ENCODE results near the gene ETFRF1. TPM values are rescaled to one million over a fixed set of nuclear protein-coding genes. Genes with fewer than 3 reads are reported as not detected.

ETFRF1 gene
- total and polyA plus RNA-seq, 5 donors, result 48.5 to 76.0 (median 58.0) TPM

DNA sequence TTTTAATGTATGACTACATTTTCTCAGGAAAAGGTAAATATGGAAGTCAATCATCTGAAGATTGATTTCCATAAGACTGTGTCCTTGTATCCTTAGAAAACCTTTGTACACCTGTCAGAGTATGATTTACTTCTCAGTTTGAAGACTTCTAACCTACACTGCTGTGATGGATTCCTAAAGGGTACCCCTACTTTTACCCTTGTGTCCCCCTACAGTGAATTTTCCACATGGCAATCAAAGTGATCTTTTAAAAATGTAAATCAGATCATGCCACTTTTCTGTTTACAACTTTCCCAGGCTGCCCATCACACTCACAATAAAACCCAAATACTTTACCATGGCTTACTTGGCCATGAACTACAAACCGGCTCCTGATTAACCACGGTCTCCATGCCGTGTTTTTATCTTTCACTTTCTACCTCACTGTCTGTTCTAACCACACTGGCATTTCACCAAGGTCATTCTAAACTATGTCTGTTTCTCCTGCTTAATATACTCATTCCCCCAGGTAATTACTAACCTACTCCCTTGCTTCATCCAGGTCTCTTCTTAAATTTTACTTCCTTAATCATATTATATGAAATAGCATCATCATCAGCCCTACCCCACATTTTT is 8.1 kb upstream of the ETFRF1 start:
- ATAC-seq (no peak), DNase-seq (no peak)
- Histone ChIP-seq H3K4me3 (ENCODE audit: low read length) (no peak overlapping the region), H3K27ac (ENCODE audit: low read length) (no peak overlapping the region), H3K27me3 (ENCODE audit: control insufficient read depth, insufficient read depth) (no peaks in the 10 kb centered on the region), H3K9me3 (ENCODE audit: control insufficient read depth, low read length) (no peaks in the 10 kb centered on the region), H3K4me1 (ENCODE audit: control insufficient read depth, insufficient read depth, low read length) (no peaks in the 10 kb centered on the region)
- intact Hi-C loops (cut with DNase I), result no loop called here
- 63% methylated on average over 3 of the region's 3 CpGs for WGBS

DNA sequence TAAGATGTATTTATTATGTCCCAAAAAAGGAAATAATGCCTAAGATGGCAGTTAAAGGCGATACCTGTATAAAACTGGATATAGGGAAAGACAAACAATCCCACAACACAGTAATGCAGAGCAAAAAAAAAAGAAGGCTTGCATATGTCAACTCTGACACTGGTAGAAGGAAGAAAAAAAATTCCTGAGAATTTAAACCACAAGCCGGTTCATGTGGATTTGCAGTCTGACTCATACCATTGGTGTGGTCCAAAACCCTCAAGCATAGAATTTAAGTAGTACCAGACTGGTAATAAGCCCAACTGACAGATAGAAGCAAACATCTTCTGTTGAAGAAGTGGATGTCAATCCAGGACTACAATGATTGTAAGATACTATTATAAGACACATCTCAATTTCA is 7.3 kb upstream of the ETFRF1 start:
- Histone ChIP-seq H3K9me3 (ENCODE audit: control insufficient read depth, low read length) (no peaks in the 10 kb centered on the region), H3K27ac (ENCODE audit: low read length) (no peak overlapping the region), H3K27me3 (ENCODE audit: control insufficient read depth, insufficient read depth) (no peaks in the 10 kb centered on the region), H3K4me3 (ENCODE audit: low read length) (no peak overlapping the region), H3K4me1 (ENCODE audit: control insufficient read depth, insufficient read depth, low read length) (no peaks in the 10 kb centered on the region)
- 90% methylated on average over 2 of the region's 2 CpGs for WGBS
- ATAC-seq (no peak), DNase-seq (no peak)
- intact Hi-C loops (cut with DNase I), result no loop called here

DNA sequence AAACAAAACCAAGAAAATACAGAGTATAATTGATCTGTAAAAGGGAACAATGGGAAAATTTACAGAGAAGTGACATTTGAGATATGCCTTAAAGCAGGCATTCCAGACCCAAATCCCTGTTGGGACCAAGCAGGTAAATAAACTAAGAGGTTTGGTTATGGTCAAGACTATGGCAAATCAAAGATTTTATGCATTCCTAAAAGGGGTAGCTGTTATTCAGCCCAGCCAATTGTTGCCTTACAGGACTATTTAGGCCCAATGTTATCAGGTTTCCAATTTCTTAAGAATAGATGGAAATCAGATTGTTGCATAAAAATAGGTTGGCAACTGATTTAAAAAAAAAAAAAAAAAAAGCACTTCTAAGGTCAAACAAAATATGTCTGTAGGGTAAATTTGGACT is 5.4 kb upstream of the ETFRF1 start:
- ATAC-seq (no peak), DNase-seq (no peak)
- Histone ChIP-seq H3K9me3 (ENCODE audit: control insufficient read depth, low read length) (no peaks in the 10 kb centered on the region), H3K4me1 (ENCODE audit: control insufficient read depth, insufficient read depth, low read length) (no peaks in the 10 kb centered on the region), H3K27me3 (ENCODE audit: control insufficient read depth, insufficient read depth) (no peaks in the 10 kb centered on the region), H3K27ac (ENCODE audit: low read length) (no peak overlapping the region), H3K4me3 (ENCODE audit: low read length) (no peak overlapping the region)
- intact Hi-C loops (cut with DNase I), result no loop called here

DNA sequence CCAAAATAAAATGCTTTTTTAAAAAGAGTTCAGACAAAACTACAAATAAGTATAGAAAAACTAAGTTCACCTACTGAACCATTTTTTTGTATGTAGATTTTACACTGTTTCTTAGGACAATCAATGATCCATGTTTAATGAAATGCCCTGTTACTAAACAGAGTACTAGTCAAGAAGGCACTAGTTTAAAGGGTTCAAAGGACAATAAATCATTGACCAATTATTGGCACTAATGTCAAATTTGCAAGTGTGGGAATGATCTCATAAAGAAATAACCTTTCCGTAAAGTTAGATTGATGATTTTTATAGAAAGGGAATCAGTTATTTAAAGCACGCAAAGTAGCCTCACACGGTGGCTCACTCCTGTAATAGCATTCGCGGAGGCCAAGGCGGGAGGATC is 4.2 kb upstream of the ETFRF1 start:
- 95% methylated on average over 6 of the region's 6 CpGs for WGBS

DNA sequence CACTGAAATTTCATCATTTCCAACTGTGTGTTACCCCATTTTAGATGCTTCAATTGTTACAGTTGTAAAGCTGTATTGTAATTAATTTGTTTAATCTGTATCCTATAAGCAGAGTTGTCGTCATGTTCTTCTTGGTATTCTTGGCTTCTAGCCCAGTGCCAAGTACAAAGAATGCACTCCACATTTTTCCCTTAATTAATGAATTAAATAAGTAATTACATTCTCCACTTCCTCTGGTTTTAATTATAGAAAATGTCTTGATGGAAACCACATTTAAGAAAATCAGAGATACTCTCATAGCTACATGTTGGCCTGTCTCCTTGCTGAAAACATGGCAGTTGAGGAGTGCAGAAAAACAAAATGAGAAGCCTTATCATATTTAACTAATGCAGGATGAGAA is 823 bp upstream of the ETFRF1 start:
- DNase-seq (no peak), ATAC-seq (no peak)
- H3K27me3 ChIP-seq (ENCODE audit: control insufficient read depth, insufficient read depth), result no peaks in the 10 kb centered on the region
- intact Hi-C loops (cut with DNase I), result no loop called here
- no peak overlapping the region for H3K4me3 ChIP-seq (ENCODE audit: low read length)
- no peaks in the 10 kb centered on the region for H3K4me1 ChIP-seq (ENCODE audit: control insufficient read depth, insufficient read depth, low read length)
- WGBS, result 24% methylated on average over 1 of the region's 1 CpG
- no peaks in the 10 kb centered on the region for H3K9me3 ChIP-seq (ENCODE audit: control insufficient read depth, low read length)
- no peak overlapping the region for H3K27ac ChIP-seq (ENCODE audit: low read length)

More for the DNA sequence above, 4.2 kb upstream of the ETFRF1 start:
- no peak overlapping the region for H3K4me3 ChIP-seq (ENCODE audit: low read length)
- no peak for ATAC-seq
- intact Hi-C loops (cut with DNase I), result no loop called here
- no peak for DNase-seq
- H3K27me3 ChIP-seq (ENCODE audit: control insufficient read depth, insufficient read depth), result no peaks in the 10 kb centered on the region
- H3K27ac ChIP-seq (ENCODE audit: low read length), result no peak overlapping the region
- no peaks in the 10 kb centered on the region for H3K9me3 ChIP-seq (ENCODE audit: control insufficient read depth, low read length)
- H3K4me1 ChIP-seq (ENCODE audit: control insufficient read depth, insufficient read depth, low read length), result no peaks in the 10 kb centered on the region

DNA sequence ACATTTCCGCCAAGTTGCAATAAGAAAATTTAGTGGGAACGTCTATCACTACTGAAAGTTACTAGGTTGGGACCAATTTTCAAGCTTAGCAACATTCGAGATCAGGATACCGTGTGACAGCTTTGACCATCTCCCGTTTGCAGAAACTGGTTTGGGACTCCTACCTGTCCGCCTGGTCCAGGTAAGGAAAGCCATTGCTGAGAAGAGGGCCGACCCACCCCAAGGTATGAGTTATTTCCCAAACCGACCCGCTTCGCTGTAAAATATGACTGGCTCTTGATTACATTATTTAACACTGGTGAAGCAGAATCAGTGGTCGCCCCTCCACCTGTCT is 348 bp upstream of the ETFRF1 start:
- ATAC-seq, result no peak

DNA sequence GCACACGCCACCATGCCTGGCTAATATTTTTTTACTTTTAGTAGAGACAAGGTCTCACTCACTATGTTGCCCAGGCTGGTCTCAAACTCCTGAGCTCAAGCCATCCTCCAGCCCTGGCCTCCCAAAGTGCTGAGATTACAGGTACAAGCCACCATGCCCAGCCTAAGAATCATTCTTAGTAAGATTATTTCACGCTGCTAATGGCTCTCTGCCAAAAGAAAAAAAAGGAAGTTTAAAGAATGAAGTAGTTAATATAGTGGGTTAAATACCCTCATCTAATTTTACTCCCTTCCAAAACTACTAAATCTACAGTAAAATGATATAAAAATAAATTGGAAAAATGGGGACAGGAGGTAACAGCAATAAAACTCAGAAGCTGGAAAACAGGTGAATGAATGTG is 2.6 kb downstream of the ETFRF1 start:
- DNase-seq, result no peak
- no peak overlapping the region for H3K27ac ChIP-seq (ENCODE audit: low read length)
- intact Hi-C loops (cut with DNase I), result no loop called here
- no peaks in the 10 kb centered on the region for H3K27me3 ChIP-seq (ENCODE audit: control insufficient read depth, insufficient read depth)
- no peaks in the 10 kb centered on the region for H3K9me3 ChIP-seq (ENCODE audit: control insufficient read depth, low read length)
- 66% methylated on average over 2 of the region's 2 CpGs for WGBS
- no peak overlapping the region for H3K4me3 ChIP-seq (ENCODE audit: low read length)
- H3K4me1 ChIP-seq (ENCODE audit: control insufficient read depth, insufficient read depth, low read length), result peaks cover 3% of the 10 kb centered on the region
- ATAC-seq, result no peak

More for the DNA sequence above, 348 bp upstream of the ETFRF1 start:
- Histone ChIP-seq H3K4me1 (ENCODE audit: control insufficient read depth, insufficient read depth, low read length) (no peaks in the 10 kb centered on the region), H3K27ac (ENCODE audit: low read length) (peak overlapping the region; percentile 31), H3K27me3 (ENCODE audit: control insufficient read depth, insufficient read depth) (no peaks in the 10 kb centered on the region), H3K4me3 (ENCODE audit: low read length) (peak overlapping the region; percentile 74), H3K9me3 (ENCODE audit: control insufficient read depth, low read length) (no peaks in the 10 kb centered on the region)
- WGBS, result 7% methylated on average over 11 of the region's 11 CpGs
- DNase-seq, result no peak
- intact Hi-C loops (cut with DNase I), result no loop called here

DNA sequence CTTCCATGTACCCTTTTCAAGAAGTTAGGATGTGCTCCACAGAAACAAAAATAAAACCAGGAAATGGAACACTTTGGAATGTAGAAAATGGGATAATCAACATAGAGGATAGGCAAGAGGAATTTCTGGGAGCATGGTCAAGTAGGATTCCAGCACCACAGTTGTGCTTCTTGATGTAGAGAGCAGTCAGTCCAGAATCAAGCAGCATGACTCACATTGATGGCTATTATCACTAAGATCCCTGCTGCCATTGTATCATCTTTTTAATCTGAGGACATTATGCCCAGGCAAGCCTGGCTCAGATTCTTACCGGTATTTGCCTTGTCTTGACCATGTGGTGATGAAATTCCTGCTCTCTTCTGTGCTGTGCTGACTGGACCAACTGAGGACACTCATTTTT is 5.7 kb downstream of the ETFRF1 start:
- no peak for DNase-seq
- Histone ChIP-seq H3K27ac (ENCODE audit: low read length) (no peak overlapping the region), H3K4me3 (ENCODE audit: low read length) (no peak overlapping the region), H3K4me1 (ENCODE audit: control insufficient read depth, insufficient read depth, low read length) (peaks cover 3% of the 10 kb centered on the region), H3K27me3 (ENCODE audit: control insufficient read depth, insufficient read depth) (no peaks in the 10 kb centered on the region), H3K9me3 (ENCODE audit: control insufficient read depth, low read length) (no peaks in the 10 kb centered on the region)
- no peak for ATAC-seq
- 86% methylated on average over 1 of the region's 1 CpG for WGBS
- intact Hi-C loops (cut with DNase I), result no loop called here

DNA sequence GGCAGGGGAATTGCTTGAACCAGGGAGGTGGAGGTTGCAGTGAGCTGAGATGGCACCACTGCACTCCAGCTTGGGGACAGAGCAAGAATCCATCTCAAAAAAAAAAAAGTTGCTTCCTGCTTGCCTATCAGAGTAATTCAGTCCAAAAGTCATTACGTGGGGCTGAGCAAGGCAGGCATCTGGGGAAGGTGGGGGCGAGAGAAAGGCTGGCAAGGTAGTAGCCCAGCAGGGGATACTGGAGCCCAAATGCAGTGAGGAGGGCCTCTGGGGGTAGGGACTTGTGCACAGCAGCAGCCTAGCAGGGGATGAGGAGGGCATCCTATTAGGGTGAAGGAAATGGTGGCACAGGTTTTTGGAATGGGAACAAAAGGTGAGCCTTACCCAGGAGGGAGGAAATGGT is 7.1 kb downstream of the ETFRF1 start:
- ATAC-seq (peak in 1 of 2 donors; percentile 22), DNase-seq (no peak)
- Histone ChIP-seq H3K9me3 (ENCODE audit: control insufficient read depth, low read length) (no peaks in the 10 kb centered on the region), H3K4me3 (ENCODE audit: low read length) (no peak overlapping the region), H3K27ac (ENCODE audit: low read length) (no peak overlapping the region), H3K27me3 (ENCODE audit: control insufficient read depth, insufficient read depth) (no peaks in the 10 kb centered on the region), H3K4me1 (ENCODE audit: control insufficient read depth, insufficient read depth, low read length) (peaks cover 3% of the 10 kb centered on the region)
- 81% methylated on average over 2 of the region's 2 CpGs for WGBS
- intact Hi-C loops (cut with DNase I), result no loop called here

DNA sequence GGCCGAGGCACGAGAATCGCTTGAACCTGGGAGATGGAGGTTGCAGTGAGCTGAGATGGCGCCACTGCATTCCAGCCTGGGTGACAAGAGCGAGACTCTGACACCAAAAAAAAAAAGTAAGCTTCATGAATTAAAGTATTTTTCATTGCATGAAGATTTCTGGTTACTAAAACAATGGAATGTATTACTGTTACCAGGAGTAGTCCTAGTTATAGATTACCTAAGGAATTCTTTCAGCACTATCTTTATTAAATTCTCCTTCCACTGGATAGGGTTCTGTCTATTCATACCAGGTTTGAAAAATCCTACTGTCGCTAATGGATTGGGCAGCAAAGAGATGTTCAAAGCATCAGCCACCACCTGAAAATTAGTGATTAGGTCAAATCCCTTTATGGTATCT is 12.4 kb downstream of the ETFRF1 start:
- no peak overlapping the region for H3K27ac ChIP-seq (ENCODE audit: low read length)
- H3K9me3 ChIP-seq (ENCODE audit: control insufficient read depth, low read length), result no peaks in the 10 kb centered on the region
- ATAC-seq (no peak), DNase-seq (no peak)
- H3K4me3 ChIP-seq (ENCODE audit: low read length), result no peak overlapping the region
- intact Hi-C loops (cut with DNase I), result no loop called here
- H3K4me1 ChIP-seq (ENCODE audit: control insufficient read depth, insufficient read depth, low read length), result no peaks in the 10 kb centered on the region
- no peaks in the 10 kb centered on the region for H3K27me3 ChIP-seq (ENCODE audit: control insufficient read depth, insufficient read depth)
- 98% methylated on average over 6 of the region's 6 CpGs for WGBS

DNA sequence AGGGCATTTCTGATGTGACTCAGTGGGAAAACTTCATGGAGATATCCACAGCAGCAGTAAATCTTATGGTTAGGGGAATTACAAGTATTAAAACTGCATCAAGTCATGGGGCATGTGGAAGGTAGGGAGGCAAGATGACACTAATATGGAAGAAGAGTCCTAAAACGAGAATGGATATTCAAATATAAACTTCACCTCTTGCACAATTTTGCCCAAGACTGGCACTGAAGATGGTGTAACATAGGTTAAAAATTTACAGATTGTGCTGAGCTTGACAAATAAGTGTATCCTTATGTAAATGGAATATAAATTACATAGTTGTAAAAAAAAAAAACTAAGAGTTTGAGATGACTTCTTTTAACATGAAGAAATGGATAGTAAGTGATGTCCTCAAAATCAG is 12.8 kb downstream of the ETFRF1 start:
- Histone ChIP-seq H3K27ac (ENCODE audit: low read length) (no peak overlapping the region), H3K27me3 (ENCODE audit: control insufficient read depth, insufficient read depth) (no peaks in the 10 kb centered on the region), H3K4me1 (ENCODE audit: control insufficient read depth, insufficient read depth, low read length) (no peaks in the 10 kb centered on the region), H3K4me3 (ENCODE audit: low read length) (no peak overlapping the region), H3K9me3 (ENCODE audit: control insufficient read depth, low read length) (no peaks in the 10 kb centered on the region)
- WGBS, result 79% methylated on average over 1 of the region's 1 CpG
- no peak for DNase-seq
- intact Hi-C loops (cut with DNase I), result no loop called here
- no peak for ATAC-seq

DNA sequence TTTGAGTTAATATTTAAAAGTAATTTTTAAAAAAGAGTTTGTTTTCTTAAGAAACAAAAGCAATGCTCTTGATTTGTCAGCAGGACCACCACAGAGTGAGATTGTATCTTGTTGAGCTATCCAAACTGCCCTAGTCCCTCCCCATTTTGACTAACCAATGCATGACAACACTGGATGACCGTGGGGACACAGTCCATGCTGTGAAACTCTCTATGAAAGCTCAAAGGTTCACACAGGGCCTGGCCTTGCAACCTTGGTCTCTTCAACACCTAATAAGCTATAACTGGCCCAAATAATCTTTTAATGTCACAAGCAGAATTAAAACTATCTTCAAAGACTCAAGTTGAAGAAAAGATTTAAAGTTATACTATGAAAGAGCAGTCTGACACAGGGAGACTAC is 13.5 kb downstream of the ETFRF1 start:
- WGBS, result 72% methylated on average over 1 of the region's 1 CpG
- no peak for DNase-seq
- intact Hi-C loops (cut with DNase I), result no loop called here
- Histone ChIP-seq H3K27me3 (ENCODE audit: control insufficient read depth, insufficient read depth) (no peaks in the 10 kb centered on the region), H3K9me3 (ENCODE audit: control insufficient read depth, low read length) (no peaks in the 10 kb centered on the region), H3K27ac (ENCODE audit: low read length) (no peak overlapping the region), H3K4me1 (ENCODE audit: control insufficient read depth, insufficient read depth, low read length) (no peaks in the 10 kb centered on the region), H3K4me3 (ENCODE audit: low read length) (no peak overlapping the region)
- ATAC-seq, result no peak

All from right cardiac atrium (tissue), 5 donors.